NCI-H69 (cell line): ENCODE measurements around the gene OR51Q1.

ENCODE experiments used
- DNase-seq: peaks from one replicate; lab custom pipeline; 2025; lab: John Stamatoyannopoulos, UW

OR51Q1 gene

GRCh38 chr11:5421811-5422210 lies at the start of gene OR51Q1:
Gene OR51Q1, plus strand, starts transcription at chr11:5422111. Its CDS starts 90 bp downstream, at chr11:5422201.
- no peak for DNase-seq

GRCh38 chr11:5380740-5381342 lies 41.1 kb upstream of the OR51Q1 start:
- peak; percentile 64 for DNase-seq

- DNase-seq: no peak
Measured at GRCh38 chr11:5383576-5383975, 38.3 kb upstream of the OR51Q1 start, which contains the start of gene OR51M1. Gene OR51M1, plus strand, starts transcription at chr11:5383812. Its CDS starts 5,587 bp downstream, at chr11:5389399.

- DNase-seq: no peak
Measured at GRCh38 chr11:5384335-5384734, 37.6 kb upstream of the OR51Q1 start.

GRCh38 chr11:5390210-5390609 lies 31.7 kb upstream of the OR51Q1 start:
- DNase-seq: no peak

GRCh38 chr11:5394091-5394490 lies 27.8 kb upstream of the OR51Q1 start:
- no peak for DNase-seq

- DNase-seq: no peak
Measured at GRCh38 chr11:5398936-5399335, 23.0 kb upstream of the OR51Q1 start.

GRCh38 chr11:5405173-5405572 lies 16.7 kb upstream of the OR51Q1 start:
- DNase-seq: no peak

- no peak for DNase-seq
Measured at GRCh38 chr11:5420993-5421392, 918 bp upstream of the OR51Q1 start.

GRCh38 chr11:5423131-5423530 lies 1.2 kb downstream of the OR51Q1 start:
- no peak for DNase-seq

GRCh38 chr11:5441414-5441813 lies 19.5 kb downstream of the OR51Q1 start, which contains the start of gene OR51I1:
Gene OR51I1, minus strand, starts transcription at chr11:5441514. Its CDS starts 0 bp downstream, at chr11:5441514.
- DNase-seq: no peak

- DNase-seq: no peak
Measured at GRCh38 chr11:5443835-5444393, 22.0 kb downstream of the OR51Q1 start.

GRCh38 chr11:5449023-5449422 lies 27.1 kb downstream of the OR51Q1 start, which contains the start of gene OR51I2:
Gene OR51I2, plus strand, starts transcription at chr11:5449323. Its CDS starts 4,166 bp downstream, at chr11:5453489.
- DNase-seq: no peak

GRCh38 chr11:5449432-5449831 lies 27.5 kb downstream of the OR51Q1 start:
- no peak for DNase-seq

- DNase-seq: no peak
Measured at GRCh38 chr11:5460983-5461621, 39.2 kb downstream of the OR51Q1 start.

- no peak for DNase-seq
Measured at GRCh38 chr11:5467527-5467926, 45.6 kb downstream of the OR51Q1 start.
